ENCODE data around the gene FPR2. TPM values are rescaled to one million over a fixed set of nuclear protein-coding genes. Genes with fewer than 3 reads are reported as not detected.

Gene FPR2
- total RNA-seq = under 1 TPM in 1 of 2 donors, not detected in 1; 0.21 TPM
- long read RNA-seq = 0 reads

GRCh38 chr19:51760697-51761356, at the start of gene FPR2:
Gene FPR2 (plus strand): TSS chr19:51761180. CDS start chr19:51768659, 7,479 bp downstream.
- DNase-seq = no peak
- no peak for ATAC-seq
- intact Hi-C loops (cut with DNase I, micrococcal nuclease) = no loop called here

- intact Hi-C loops (cut with DNase I, micrococcal nuclease) = no loop called here
- DNase-seq (no peak), ATAC-seq (no peak)
Measured at GRCh38 chr19:51711702-51712101, 49.3 kb upstream of the FPR2 start.

- DNase-seq (no peak), ATAC-seq (peak; percentile 51)
- intact Hi-C loops (cut with DNase I, micrococcal nuclease) = no loop called here
Measured at GRCh38 chr19:51712461-51713081, 48.4 kb upstream of the FPR2 start.

- intact Hi-C loops (cut with DNase I, micrococcal nuclease) = no loop called here
- DNase-seq (no peak), ATAC-seq (no peak)
Measured at GRCh38 chr19:51713319-51714285, 47.4 kb upstream of the FPR2 start.

GRCh38 chr19:51714848-51715247, 46.1 kb upstream of the FPR2 start:
- DNase-seq = no peak
- ATAC-seq = no peak
- intact Hi-C loops (cut with DNase I, micrococcal nuclease) = no loop called here

GRCh38 chr19:51715850-51716249, 45.1 kb upstream of the FPR2 start:
- ATAC-seq (no peak), DNase-seq (no peak)
- intact Hi-C loops (cut with DNase I, micrococcal nuclease) = no loop called here

GRCh38 chr19:51716925-51717324, 44.1 kb upstream of the FPR2 start:
- intact Hi-C loops (cut with DNase I, micrococcal nuclease) = no loop called here
- no peak for DNase-seq
- ATAC-seq = no peak

- no peak for DNase-seq
- intact Hi-C loops (cut with DNase I, micrococcal nuclease) = no loop called here
- ATAC-seq = no peak
Measured at GRCh38 chr19:51719251-51719988, 41.6 kb upstream of the FPR2 start.

GRCh38 chr19:51721905-51722304, 39.1 kb upstream of the FPR2 start:
- DNase-seq (no peak), ATAC-seq (no peak)
- intact Hi-C loops (cut with DNase I, micrococcal nuclease) = no loop called here

- ATAC-seq (no peak), DNase-seq (no peak)
- intact Hi-C loops (cut with DNase I, micrococcal nuclease) = no loop called here
Measured at GRCh38 chr19:51722492-51722891, 38.5 kb upstream of the FPR2 start.

- DNase-seq (no peak), ATAC-seq (no peak)
- intact Hi-C loops (cut with DNase I, micrococcal nuclease) = no loop called here
Measured at GRCh38 chr19:51724543-51724942, 36.4 kb upstream of the FPR2 start.

- intact Hi-C loops (cut with DNase I, micrococcal nuclease) = no loop called here
- DNase-seq (peak; percentile 28 to 40), ATAC-seq (no peak)
Measured at GRCh38 chr19:51726049-51726448, 34.9 kb upstream of the FPR2 start.

- no peak for ATAC-seq
- intact Hi-C loops (cut with DNase I, micrococcal nuclease) = no loop called here
- no peak for DNase-seq
Measured at GRCh38 chr19:51727349-51727880, 33.6 kb upstream of the FPR2 start.

GRCh38 chr19:51729781-51730180, 31.2 kb upstream of the FPR2 start:
- intact Hi-C loops (cut with DNase I, micrococcal nuclease) = no loop called here
- ATAC-seq (no peak), DNase-seq (no peak)

- intact Hi-C loops (cut with DNase I, micrococcal nuclease) = no loop called here
- ATAC-seq (no peak), DNase-seq (no peak)
Measured at GRCh38 chr19:51733742-51734522, 27.0 kb upstream of the FPR2 start.

- intact Hi-C loops (cut with DNase I, micrococcal nuclease) = no loop called here
- ATAC-seq = no peak
- DNase-seq = peak in 1 of 2 donors; percentile 44
Measured at GRCh38 chr19:51735759-51736449, 25.1 kb upstream of the FPR2 start.

- intact Hi-C loops (cut with DNase I, micrococcal nuclease) = no loop called here
- DNase-seq (no peak), ATAC-seq (no peak)
Measured at GRCh38 chr19:51737389-51737788, 23.6 kb upstream of the FPR2 start.
